Right lobe of liver (tissue), 4 donors: Measurements from ENCODE around the gene LIN28B.

Experiments used
- POLR2A ChIP-seq: fragments of 450-650 bp; IDR thresholded peaks from one replicate; pipeline ENCODE4 v1.6.1; 2017; ENCODE audit warnings: antibody characterized with exemption, mild to moderate bottlenecking
- TF ChIP-seq, protein P1 (sequence below), 4 donors: fragments of 200-600 bp in 3 of 4; fragments of 450-650 bp in 1 of 4; IDR thresholded peaks; one replicate each; pipeline versions ENCODE4 v1.5.1 to v1.8.0; 2016 to 2022; ENCODE audit warnings: antibody characterized with exemption in 4 of 4, mild to moderate bottlenecking in 2 of 4
- donor health status: DM: no; HTN: no; CAD: no.
- donor health status: DM: no; HTN: no; CAD: no.
- donor health status: DM: no; HTN: yes; CAD: no.

- TF ChIP-seq, protein P1, sequence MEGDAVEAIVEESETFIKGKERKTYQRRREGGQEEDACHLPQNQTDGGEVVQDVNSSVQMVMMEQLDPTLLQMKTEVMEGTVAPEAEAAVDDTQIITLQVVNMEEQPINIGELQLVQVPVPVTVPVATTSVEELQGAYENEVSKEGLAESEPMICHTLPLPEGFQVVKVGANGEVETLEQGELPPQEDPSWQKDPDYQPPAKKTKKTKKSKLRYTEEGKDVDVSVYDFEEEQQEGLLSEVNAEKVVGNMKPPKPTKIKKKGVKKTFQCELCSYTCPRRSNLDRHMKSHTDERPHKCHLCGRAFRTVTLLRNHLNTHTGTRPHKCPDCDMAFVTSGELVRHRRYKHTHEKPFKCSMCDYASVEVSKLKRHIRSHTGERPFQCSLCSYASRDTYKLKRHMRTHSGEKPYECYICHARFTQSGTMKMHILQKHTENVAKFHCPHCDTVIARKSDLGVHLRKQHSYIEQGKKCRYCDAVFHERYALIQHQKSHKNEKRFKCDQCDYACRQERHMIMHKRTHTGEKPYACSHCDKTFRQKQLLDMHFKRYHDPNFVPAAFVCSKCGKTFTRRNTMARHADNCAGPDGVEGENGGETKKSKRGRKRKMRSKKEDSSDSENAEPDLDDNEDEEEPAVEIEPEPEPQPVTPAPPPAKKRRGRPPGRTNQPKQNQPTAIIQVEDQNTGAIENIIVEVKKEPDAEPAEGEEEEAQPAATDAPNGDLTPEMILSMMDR (IDR thresholded peaks at IDR 0.05): no peak
- no peak for TF ChIP-seq POLR2A
Measured at GRCh38 chr6:105078386-105078708, 121.4 kb downstream of the LIN28B start.
